DMS79 treated with DMSO at 0.1 percent for 48 hours (cell line): ENCODE measurements around the gene SLC25A1.

Experiments
- DNase-seq: peaks from one replicate; lab custom pipeline; 2025; lab: John Stamatoyannopoulos, UW

Gene SLC25A1

DNA sequence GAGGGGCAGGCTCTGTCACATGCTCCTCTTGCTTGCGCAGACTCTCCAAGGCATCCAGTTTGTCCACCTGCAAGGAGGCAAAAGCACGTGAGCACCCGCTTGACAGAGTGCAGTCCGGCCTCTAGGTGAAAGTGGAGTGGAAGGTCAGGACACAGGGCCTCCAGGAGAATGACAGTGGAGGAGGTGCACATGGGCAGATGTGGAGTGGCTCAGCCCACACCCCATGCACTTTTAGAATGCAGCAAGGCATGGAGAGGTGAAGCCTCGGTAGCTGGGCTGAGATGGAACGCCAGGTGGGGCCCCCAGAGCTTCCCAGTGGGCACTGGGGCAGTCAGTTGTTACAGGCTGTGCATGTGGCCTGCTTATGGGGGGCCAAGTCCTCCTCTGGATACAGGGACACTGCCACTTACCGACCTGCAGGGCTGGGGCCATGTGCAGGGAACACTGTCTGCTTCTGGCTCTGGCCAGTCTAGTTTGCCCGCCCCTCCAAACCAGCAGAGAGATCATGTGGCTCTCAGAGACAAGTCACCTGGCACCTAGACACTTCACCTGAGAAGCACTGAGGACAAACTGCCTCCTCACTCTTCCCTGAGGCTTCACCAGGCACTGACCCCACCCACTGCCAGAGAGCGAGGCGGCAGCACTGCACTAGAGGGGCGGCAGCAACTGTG, 2.3 kb upstream of the SLC25A1 start:
- DNase-seq, result no peak

GRCh38 chr22:19180234-19180633, 1.7 kb upstream of the SLC25A1 start:
- no peak for DNase-seq

DNA sequence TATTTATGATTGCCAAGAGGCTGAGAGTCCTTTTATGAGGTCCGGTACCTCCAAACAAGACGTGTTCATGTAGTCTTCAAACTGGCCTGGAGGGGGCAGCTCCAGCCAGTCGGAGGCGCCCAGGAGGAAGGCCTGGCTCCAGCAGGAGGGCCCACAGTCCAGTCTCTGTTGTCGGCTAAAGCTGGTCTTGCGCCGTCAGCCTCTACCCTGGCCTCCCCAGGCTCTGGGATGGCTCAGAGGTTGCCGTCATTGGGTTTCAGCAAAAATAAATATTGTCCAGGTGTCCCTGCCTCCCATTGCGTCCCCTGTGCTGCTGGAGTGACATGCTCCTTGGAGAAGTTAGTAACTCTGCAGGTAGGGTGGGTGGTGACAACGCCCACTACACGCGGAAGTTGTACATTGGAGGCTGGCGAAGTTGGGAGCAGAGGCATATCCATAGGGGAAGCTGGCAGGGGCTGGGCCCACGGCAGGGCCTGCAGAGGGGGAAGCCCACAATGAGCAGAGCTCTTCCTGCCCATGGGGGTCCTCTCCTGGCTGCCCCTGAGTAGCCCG, 1.0 kb upstream of the SLC25A1 start:
- DNase-seq, result peak; percentile 54

DNA sequence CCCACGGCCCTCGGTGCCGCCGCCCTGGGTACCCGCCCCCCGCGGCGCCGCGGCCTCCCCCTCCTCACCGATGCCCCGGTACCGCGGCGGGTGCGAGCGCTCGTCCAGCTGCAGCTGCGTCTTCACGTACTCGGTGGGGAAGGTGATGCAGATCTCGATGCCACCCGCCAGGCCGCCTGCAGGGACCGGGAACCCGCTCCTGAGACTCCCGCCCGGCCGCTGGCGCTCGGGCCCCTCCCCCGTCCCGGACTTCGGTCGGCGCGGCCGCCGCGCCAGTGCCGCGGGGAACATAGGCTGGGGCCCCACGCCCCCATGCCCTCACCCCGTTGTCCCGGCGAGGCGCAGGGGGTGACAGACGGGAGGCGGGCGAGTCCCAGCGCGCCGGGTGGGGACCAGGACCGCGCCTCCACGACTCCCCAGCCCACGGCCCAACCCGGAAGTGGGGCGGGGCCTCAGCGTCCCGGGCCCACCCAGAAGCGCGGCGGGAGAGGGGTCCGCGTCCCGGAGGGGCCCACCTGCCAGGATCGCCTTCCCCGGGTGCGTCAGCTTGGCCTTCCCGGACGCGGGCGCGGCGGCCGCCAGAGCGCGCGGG, 375 bp downstream of the SLC25A1 start:
- DNase-seq, result no peak

- DNase-seq, result no peak
Measured at GRCh38 chr22:19177164-19178064, 1.1 kb downstream of the SLC25A1 start.

DNA sequence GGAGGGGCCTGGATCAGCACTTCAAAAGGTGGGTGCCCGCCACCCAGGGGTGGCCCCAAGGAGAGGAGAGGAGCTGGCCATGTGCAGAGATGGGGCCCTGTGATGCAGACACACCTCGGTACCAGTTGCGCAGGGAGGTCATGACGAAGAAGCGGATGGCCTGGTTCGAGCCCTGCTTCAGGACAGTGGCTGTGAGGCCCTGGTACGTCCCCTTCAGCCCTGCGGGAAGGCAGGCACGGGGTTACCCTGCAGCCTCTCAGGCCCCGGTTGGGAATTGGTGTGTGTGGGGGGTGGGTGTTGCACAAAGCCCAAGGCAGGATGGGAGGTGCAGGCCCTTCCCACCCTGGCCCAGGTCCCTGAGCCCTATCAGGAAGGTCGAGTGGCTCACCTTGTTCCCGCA, 1.8 kb downstream of the SLC25A1 start:
- no peak for DNase-seq

DNA sequence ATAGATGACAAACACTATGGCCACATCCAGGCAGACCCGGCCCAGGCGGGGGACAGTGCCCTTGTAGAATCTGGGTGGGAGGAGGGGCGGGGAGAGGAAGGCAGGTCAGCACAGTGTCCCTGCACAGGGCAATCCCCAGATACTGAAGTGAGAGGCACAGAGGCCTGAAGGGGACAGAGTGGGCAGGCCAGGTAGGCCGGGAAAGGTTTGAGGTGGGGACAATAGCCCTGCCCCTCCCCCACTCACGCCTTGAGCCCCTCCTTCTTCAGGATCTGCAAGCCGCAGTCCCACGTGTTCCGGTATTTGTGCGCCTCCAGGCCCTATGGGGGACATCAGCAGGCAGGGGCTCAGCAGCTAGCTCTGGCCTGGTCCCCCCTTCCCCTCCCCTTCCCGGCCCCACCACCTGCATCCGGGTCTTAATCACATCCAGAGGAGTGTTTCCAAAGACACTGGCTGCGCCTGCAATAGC, 2.3 kb downstream of the SLC25A1 start:
- no peak for DNase-seq

DNA sequence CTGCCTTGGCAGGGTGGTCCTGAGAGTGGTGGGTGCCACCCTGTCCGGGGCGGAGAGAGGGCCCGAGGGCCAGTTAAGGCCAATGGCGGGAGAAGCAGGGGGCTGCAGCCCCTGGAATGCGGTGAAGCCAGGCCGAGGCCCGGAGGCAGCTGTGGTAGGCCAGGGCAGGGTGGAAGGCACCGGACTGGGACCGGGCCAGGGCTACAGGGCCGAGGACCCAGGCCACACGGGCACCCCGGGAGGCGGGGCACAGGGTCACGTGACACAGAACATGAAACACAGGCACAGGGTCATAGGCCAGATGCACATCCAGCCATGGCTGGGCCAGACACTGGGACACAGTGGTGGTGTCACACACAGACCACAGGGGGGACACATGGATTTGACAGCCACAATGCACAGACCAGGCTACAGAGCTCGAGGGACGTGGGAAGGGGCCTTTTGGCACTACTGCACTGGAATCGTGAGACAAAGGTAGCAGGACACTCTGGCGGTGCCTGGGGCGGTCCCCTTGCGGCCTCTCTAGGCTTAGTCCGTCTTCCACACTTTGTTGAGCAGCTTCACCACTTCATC, 2.8 kb downstream of the SLC25A1 start:
- no peak for DNase-seq

DNA sequence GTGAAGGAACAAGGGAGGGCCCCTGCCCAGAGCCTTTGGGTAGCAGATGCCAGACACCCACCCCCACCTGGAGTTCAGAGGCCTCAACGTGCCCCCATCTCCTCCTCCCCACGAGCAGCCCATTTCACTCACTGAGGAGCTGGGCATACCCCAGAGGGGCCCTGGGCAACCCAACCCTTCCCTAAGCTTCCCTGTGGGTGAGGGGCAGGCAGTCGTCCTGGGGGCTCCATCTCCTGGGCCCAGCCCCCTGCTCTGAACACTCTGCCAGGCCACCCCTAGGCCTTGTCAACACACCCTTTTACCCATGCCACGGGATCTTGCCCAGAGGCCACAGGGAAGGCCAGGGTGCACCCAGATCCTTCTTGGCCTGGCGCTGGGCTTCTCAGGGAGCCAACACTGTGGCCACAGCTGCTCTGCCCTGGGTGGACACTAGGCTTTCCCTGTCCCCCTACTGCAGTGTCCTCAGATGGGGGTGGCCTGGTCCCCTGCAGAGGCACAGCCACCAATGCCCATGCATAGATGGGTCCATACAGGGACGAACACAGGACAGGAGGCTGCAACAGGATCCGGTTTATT, 3.4 kb downstream of the SLC25A1 start:
- DNase-seq, result no peak

- no peak for DNase-seq
Measured at GRCh38 chr22:19174106-19175025, 4.2 kb downstream of the SLC25A1 start.

DNA sequence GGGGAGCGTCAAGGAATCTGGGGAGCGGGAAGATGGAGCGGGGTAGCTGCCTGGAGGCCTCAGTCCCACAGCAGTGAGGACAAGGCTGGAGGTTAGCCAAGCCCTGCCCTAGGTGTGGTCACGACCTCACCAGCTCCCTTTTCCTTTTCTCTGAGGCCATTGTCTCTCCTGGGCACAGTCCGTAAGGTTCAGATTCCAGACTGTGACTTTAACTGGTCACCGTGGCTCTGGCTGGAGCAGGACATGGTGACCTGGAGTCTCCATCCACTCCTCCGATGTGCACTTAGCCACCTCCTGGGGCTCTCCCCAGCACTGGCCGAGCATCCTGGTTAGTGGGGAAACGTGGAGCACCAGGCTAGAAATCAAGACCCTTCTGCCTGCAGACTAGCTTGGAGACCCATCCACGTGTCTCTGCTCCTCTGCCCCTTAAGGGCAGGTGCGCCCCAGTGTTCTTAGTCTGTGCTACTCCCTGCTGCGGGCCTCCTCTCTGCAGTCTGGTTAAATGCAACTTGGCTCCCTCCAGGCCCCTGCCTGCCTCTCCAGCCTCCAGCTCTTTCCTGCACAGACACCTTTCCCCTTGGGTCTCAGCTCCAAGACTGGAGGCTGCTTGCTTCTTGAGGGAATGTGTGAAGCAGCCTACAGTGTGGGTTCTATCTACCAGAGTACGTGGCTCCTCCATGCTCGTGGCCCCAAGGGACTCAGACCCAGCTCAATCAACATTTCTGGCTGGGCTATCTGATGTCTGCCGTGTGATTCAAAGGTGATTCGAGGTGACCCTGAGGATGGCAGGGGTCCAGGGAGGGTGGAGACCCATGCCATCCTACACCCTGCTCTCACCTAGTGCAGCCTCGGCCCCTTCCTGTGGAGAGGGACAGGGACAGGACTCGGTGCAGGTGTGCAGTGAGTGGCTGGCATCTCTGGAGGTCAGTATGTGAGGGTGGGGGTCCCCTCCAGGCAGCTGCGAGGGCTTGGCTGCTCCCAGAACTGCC, 5.2 kb downstream of the SLC25A1 start:
- DNase-seq, result no peak

DNA sequence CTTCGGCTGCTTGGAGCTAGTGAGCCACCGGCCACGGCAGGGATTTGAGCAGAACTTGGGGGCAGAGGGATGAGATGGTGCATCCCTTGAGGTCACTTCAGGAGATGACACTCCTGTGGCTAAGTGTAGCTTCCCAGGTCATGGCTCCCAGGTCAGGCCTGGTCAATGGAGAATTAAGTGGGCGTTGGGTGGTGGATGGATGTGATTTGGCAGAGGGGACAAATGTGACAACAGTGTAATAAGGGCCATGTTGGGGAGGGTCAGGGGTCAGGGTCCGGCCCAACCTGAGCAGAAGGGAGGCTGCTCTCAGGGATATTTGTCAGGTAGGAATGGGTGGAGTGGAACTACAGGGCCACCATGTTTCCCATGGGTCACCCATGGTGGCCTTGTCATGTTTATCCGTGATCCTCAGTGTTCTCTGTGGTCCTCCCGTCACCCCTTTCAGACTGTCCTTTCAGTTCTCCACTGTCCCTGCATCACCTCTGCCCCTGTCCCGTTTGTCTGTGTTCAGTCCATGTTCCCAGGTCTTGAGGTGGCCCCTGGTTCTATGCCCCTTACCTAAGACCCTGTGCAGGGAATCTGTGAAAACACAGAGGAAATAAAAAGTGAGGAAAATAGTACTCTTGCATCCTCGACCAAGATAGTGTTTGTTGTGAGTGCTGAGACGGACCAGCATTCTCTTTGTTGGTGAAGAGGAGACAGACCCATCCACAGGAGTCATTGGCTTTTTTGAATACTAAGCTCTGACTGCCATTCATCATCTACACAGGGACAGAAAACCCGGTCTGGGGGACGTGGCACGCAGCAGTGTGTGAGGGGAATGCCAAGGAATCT, 6.1 kb downstream of the SLC25A1 start:
- DNase-seq, result no peak

DNA sequence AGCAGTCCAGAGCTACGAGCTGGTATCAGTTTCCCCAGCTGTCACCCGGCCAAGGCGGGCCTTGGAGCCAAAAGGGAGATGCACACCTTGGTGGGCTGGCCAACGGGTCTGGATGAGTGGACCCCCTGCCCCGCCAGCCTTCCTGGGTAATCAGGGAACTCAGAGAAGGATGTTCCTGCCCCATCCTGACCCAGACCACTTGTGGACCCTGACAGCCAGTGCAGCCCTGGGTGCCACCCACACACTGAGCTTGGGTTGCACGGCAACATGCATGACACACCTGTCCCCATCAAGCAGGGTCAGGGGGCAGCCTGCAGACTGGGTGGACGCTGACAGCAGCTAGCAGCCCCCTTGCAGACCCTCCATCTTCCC, 8.6 kb downstream of the SLC25A1 start:
- no peak for DNase-seq

GRCh38 chr22:19169002-19169946, 9.3 kb downstream of the SLC25A1 start:
- DNase-seq, result no peak

- DNase-seq, result no peak
Measured at GRCh38 chr22:19168088-19168890, 10.2 kb downstream of the SLC25A1 start.

DNA sequence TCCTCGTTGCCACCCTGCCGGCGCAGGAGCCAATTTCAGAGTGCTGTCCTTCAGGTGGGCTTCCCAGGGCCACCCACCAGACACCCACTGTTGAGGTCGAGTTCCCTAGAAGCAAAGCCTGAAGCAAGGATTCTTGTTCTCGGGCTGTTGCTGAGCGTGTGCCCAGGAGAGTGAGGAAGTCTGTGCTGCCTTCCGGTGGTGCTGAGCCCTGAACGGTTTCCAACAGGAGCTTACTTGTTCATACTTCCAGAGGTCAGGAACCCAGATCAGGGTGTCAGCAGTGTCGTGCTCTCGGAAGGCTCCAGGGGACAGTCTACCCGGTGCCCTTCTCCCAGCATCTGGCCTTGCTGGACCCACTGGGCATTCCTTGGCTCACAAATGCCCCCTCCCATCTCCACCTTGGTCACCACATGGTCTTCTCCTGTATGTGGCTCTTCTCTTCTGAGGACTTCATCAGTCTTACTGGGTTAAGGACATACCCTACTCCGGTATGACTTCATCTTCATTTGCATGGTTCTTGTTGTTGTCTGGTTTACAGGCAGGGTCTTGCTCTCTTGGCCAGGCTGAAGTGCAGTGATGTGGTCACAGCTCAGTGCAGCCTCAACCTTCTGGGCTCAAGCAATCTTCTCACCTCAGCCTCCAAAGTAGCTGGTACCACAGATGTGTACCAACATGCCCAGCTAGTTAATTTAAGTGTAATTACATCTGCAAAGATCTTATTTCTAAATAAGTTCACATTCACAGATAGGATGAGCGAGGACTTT, 11.2 kb downstream of the SLC25A1 start:
- no peak for DNase-seq
